PC-3 (cell line): ENCODE results near the gene FGG. TPM values are rescaled to one million over a fixed set of nuclear protein-coding genes. Genes with fewer than 3 reads are reported as not detected.

Experiments
- ATAC-seq: fragments of 200-7000 bp; cut with Tn5 transposase; 2 replicates; pipeline ENCODE4 v1.9.1; 2020; ENCODE audit warnings: mild to moderate bottlenecking, moderate library complexity
- BruUV-seq: library from RNA; stranded (reverse); fragments of 400-500 nt; replicated peaks from 2 replicates; lab custom pipeline; 2021; lab: Mats Ljungman, UMichigan
- CTCF ChIA-PET: fragments of 300-600 bp; sonication (Branson Sonifier 250); formaldehyde crosslinking; loops from one replicate; lab custom pipeline; 2022; ENCODE audit warnings: antibody characterized with exemption; lab: Charles Lee
- POLR2A ChIA-PET: fragments of 300-600 bp; sonication (Branson Sonifier 250); formaldehyde crosslinking; loops from one replicate; lab custom pipeline; 2022; ENCODE audit warnings: antibody characterized with exemption; ENCODE audit not compliant: unreplicated experiment; lab: Charles Lee
- DNase-seq: peaks from one replicate; pipeline ENCODE4 v3.0.0-alpha.2; 2015
- H2AFZ ChIP-seq: fragments of 300-600 bp; sonication (generic); 2 replicates; pipeline ENCODE4 v1.6.0; 2016; ENCODE audit warnings: antibody characterized with exemption, low read length
- H3F3A ChIP-seq: fragments of 300-600 bp; sonication (generic); one replicate; pipeline ENCODE4 v1.6.0; 2017; ENCODE audit warnings: antibody characterized with exemption, low read length, control low read depth, mild to moderate bottlenecking; ENCODE audit not compliant: unreplicated experiment
- H3K27ac ChIP-seq: fragments of 300-600 bp; sonication (generic); 2 replicates; pipeline ENCODE4 v1.5.1; 2016; ENCODE audit warnings: mild to moderate bottlenecking, low read length
- H3K27me3 ChIP-seq: fragments of 300-600 bp; sonication (generic); 2 replicates; pipeline ENCODE4 v1.6.1; 2016; ENCODE audit warnings: low read length, mixed read lengths
- H3K36me3 ChIP-seq: fragments of 300-600 bp; sonication (generic); 2 replicates; pipeline ENCODE4 v1.6.1; 2016; ENCODE audit warnings: low read depth, mixed run types, low read length, mixed read lengths
- H3K4me1 ChIP-seq: fragments of 300-600 bp; sonication (generic); 2 replicates; pipeline ENCODE4 v1.5.1; 2016; ENCODE audit warnings: low read length; ENCODE audit not compliant: insufficient read depth
- H3K4me2 ChIP-seq: fragments of 300-600 bp; sonication (generic); 2 replicates; pipeline ENCODE4 v1.6.0; 2016; ENCODE audit warnings: low read length
- H3K4me3 ChIP-seq: fragments of 300-600 bp; sonication (generic); 2 replicates; pipeline ENCODE4 v1.5.1; 2016; ENCODE audit warnings: mild to moderate bottlenecking, low read length, mixed read lengths
- H3K79me2 ChIP-seq: fragments of 300-600 bp; sonication (generic); 2 replicates; pipeline ENCODE4 v1.6.1; 2017; ENCODE audit warnings: low read length, mixed read lengths
- H3K9ac ChIP-seq: fragments of 300-600 bp; sonication (generic); 2 replicates; pipeline ENCODE4 v1.6.0; 2016; ENCODE audit warnings: mild to moderate bottlenecking, low read length
- H3K9me2 ChIP-seq: fragments of 300-600 bp; sonication (generic); replicated peaks from 2 replicates; pipeline ENCODE4 v1.6.1; 2016; ENCODE audit warnings: mixed run types, low read length, mixed read lengths
- H3K9me3 ChIP-seq: fragments of 300-600 bp; sonication (generic); 2 replicates; pipeline ENCODE4 v1.6.1; 2016; ENCODE audit warnings: low read length, mixed read lengths
- H4K20me1 ChIP-seq: fragments of 300-600 bp; sonication (generic); 2 replicates; pipeline ENCODE4 v1.6.1; 2016; ENCODE audit warnings: low read length, mixed read lengths
- CTCF ChIP-seq: fragments of 300-600 bp; sonication (generic); conservative IDR thresholded peaks from 2 replicates; pipeline ENCODE4 v1.5.1; 2017; ENCODE audit warnings: antibody characterized with exemption, low read depth, mild to moderate bottlenecking, low read length
- EZH2 ChIP-seq: fragments of 300-600 bp; sonication (generic); IDR thresholded peaks from one replicate; pipeline ENCODE4 v1.6.1; 2017; ENCODE audit warnings: antibody characterized with exemption, mild to moderate bottlenecking, low read length; ENCODE audit not compliant: unreplicated experiment
- EZH2phosphoT487 ChIP-seq: fragments of 300-600 bp; sonication (generic); IDR thresholded peaks from 2 replicates; pipeline ENCODE4 v1.6.1; 2018; ENCODE audit warnings: mild to moderate bottlenecking, antibody characterized with exemption, low read length, borderline replicate concordance
- intact Hi-C: fragments of 100-400 bp; cut with micrococcal nuclease; formaldehyde crosslinking; loops from 2 replicates; pipeline ENCODE4 v1.9.0; 2023
- total RNA-seq: library from RNA; depleted of rRNA; stranded (reverse); fragments of >200 nt; gene quantifications from 2 replicates; pipeline ENCODE4 v1.2.3, GENCODE V29; 2014

The FGG gene
- total RNA-seq, 1 experiment from 2014 or later = not detected

GRCh38 chr4:154630324-154630723 is 17.9 kb upstream of the FGG start:
- ChIA-PET POLR2A (no interaction called here), CTCF (interaction anchor here (0.6 to 1.0 kb wide), 2 partner anchors 11 to 73 kb away, joined by 3 to 5 read pairs; no protein-coding TSS in a partner anchor)
- TF ChIP-seq EZH2 = no peak
- no peak for TF ChIP-seq CTCF
- no peak for TF ChIP-seq EZH2phosphoT487
- 0 out of 2 replicates have a peak, but pooled peaks cover 8% of the 10 kb centered on the region for H3K27me3 ChIP-seq
- H3K36me3 ChIP-seq = no peaks in the 10 kb centered on the region
- no peaks in the 10 kb centered on the region for H3K9me3 ChIP-seq
- no peak for DNase-seq
- BruUV-seq = no TSS peak
- intact Hi-C loops = no loop called here
- H3K4me2 ChIP-seq = no peak overlapping the region
- peaks cover 6% of the 10 kb centered on the region; the same call in 1 of the 2 replicates for H3K4me1 ChIP-seq
- no peaks in the 10 kb centered on the region for H3F3A ChIP-seq
- no peak overlapping the region for H3K4me3 ChIP-seq
- H3K9me2 ChIP-seq = no peaks in the 10 kb centered on the region
- H3K9ac ChIP-seq = no peak overlapping the region
- no peak for ATAC-seq
- no peak overlapping the region for H2AFZ ChIP-seq
- H4K20me1 ChIP-seq = no peaks in the 10 kb centered on the region
- H3K27ac ChIP-seq = no peak overlapping the region
- H3K79me2 ChIP-seq = no peaks in the 10 kb centered on the region

- Histone ChIP-seq H3K4me1 (peaks cover 6% of the 10 kb centered on the region; the same call in 1 of the 2 replicates), H3K36me3 (no peaks in the 10 kb centered on the region), H3K9ac (no peak overlapping the region), H3F3A (no peaks in the 10 kb centered on the region), H3K4me2 (peak overlapping the region; percentile 29), H3K79me2 (no peaks in the 10 kb centered on the region), H2AFZ (peak overlapping the region; percentile 47; the same call in 1 of the 2 replicates), H3K27me3 (0 out of 2 replicates have a peak, but pooled peaks cover 3% of the 10 kb centered on the region), H3K4me3 (0 out of 2 replicates have a peak overlapping the region, but pooled peaks have one; percentile 18), H3K9me2 (no peaks in the 10 kb centered on the region), H4K20me1 (no peaks in the 10 kb centered on the region), H3K27ac (no peak overlapping the region), H3K9me3 (no peaks in the 10 kb centered on the region)
- no TSS peak for BruUV-seq
- ChIA-PET POLR2A (no interaction called here), CTCF (interaction anchor here (1.5 kb wide), 1 partner anchor 68 kb away, joined by 10 read pairs; no protein-coding TSS in a partner anchor)
- TF ChIP-seq CTCF (peak; percentile 59), EZH2phosphoT487 (no peak)
- DNase-seq (peak; percentile 41), ATAC-seq (peak; percentile 76)
- intact Hi-C loops = no loop called here
Observed at GRCh38 chr4:154626793-154627484, 14.5 kb upstream of the FGG start.

DNA sequence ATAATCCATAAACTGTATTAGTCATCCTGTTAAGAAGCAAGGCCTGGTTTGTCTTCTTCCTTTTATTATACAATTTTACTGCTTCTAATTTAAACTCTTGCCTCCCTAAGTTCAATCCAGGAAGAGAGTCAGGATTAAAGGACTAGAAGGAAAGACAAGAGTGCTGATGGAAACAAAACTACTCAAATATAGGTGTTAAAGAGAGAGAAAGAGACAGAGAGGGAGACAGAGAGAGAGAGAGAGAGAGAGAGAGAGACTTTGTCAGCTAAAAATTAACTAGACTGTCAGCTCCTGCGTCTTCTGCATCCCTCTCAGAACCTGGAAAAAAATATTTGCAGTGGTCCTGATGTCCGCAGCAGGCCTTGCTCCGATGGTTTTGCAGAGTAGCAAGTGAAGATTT is 13.5 kb upstream of the FGG start:
- H3K36me3 ChIP-seq = no peaks in the 10 kb centered on the region
- no peaks in the 10 kb centered on the region for H3K9me2 ChIP-seq
- 0 out of 2 replicates have a peak overlapping the region, but pooled peaks have one; percentile 29 for H3K4me2 ChIP-seq
- H3K27ac ChIP-seq = no peak overlapping the region
- H3K4me1 ChIP-seq = peaks cover 6% of the 10 kb centered on the region; the same call in 1 of the 2 replicates
- H3K27me3 ChIP-seq = no peaks in the 10 kb centered on the region
- H3K79me2 ChIP-seq = no peaks in the 10 kb centered on the region
- no peak for TF ChIP-seq CTCF
- no TSS peak for BruUV-seq
- no peak overlapping the region for H3K4me3 ChIP-seq
- intact Hi-C loops = no loop called here
- ATAC-seq = peak; percentile 42
- H3K9me3 ChIP-seq = no peaks in the 10 kb centered on the region
- no peaks in the 10 kb centered on the region for H3F3A ChIP-seq
- no peak overlapping the region for H3K9ac ChIP-seq
- ChIA-PET CTCF (interaction anchor here (1.5 kb wide), 1 partner anchor 67 kb away, joined by 10 read pairs; no protein-coding TSS in a partner anchor), POLR2A (no interaction called here)
- no peaks in the 10 kb centered on the region for H4K20me1 ChIP-seq
- DNase-seq = peak; percentile 14
- no peak overlapping the region for H2AFZ ChIP-seq
